ENCODE measurements around the gene TBC1D4.

- TF ChIP-seq EZH2 (IDR thresholded peaks at IDR 0.05; ENCODE audit: low read depth) (no peak), CTCF (conservative IDR thresholded peaks at IDR 0.05) (no peak)
These were observed 40.0 kb upstream of the TBC1D4 start for GRCh38 chr13:75521956-75522355.
